SHP77 (cell line): ENCODE measurements around the gene CYP19A1.
"Not testable (repeated sequence)": the region's sequence is repeated elsewhere in the genome, so short reads cannot be mapped to it uniquely, and the experiment has no call there.

Experiments used
- DNase-seq, 2 experiments: peaks; one replicate each; lab custom pipeline; 2025; lab: John Stamatoyannopoulos, UW

The CYP19A1 gene

GRCh38 chr15:51261113-51261512, 77.3 kb downstream of the CYP19A1 start:
- not testable (repeated sequence) for DNase-seq

GRCh38 chr15:51260202-51260601, 78.2 kb downstream of the CYP19A1 start:
- DNase-seq, result no peak

- DNase-seq, result no peak
These were observed 82.9 kb downstream of the CYP19A1 start for GRCh38 chr15:51255533-51255932.

GRCh38 chr15:51253366-51253765, 85.0 kb downstream of the CYP19A1 start:
- no peak for DNase-seq

GRCh38 chr15:51252671-51253070, 85.7 kb downstream of the CYP19A1 start:
- DNase-seq, result no peak

GRCh38 chr15:51251556-51251955, 86.8 kb downstream of the CYP19A1 start:
- DNase-seq, result no peak

- DNase-seq, result no peak
These were observed 88.0 kb downstream of the CYP19A1 start for GRCh38 chr15:51250217-51251011.

GRCh38 chr15:51245628-51246027, 92.8 kb downstream of the CYP19A1 start:
- no peak for DNase-seq

- DNase-seq, result no peak
These were observed 94.0 kb downstream of the CYP19A1 start for GRCh38 chr15:51244423-51244869.

- no peak for DNase-seq
These were observed 94.6 kb downstream of the CYP19A1 start for GRCh38 chr15:51243774-51244173.

- DNase-seq, result no peak
These were observed 98.3 kb downstream of the CYP19A1 start for GRCh38 chr15:51240066-51240465.

- DNase-seq, result no peak
These were observed 100.6 kb downstream of the CYP19A1 start for GRCh38 chr15:51237816-51238215.

- no peak for DNase-seq
These were observed 104.0 kb downstream of the CYP19A1 start for GRCh38 chr15:51234176-51234927.

GRCh38 chr15:51232581-51232980, 105.8 kb downstream of the CYP19A1 start:
- no peak for DNase-seq

- no peak for DNase-seq
These were observed 108.5 kb downstream of the CYP19A1 start for GRCh38 chr15:51229907-51230330.

GRCh38 chr15:51227940-51228732, 110.3 kb downstream of the CYP19A1 start:
- DNase-seq, result peak in 1 of 2 experiments; percentile 7

GRCh38 chr15:51226576-51227210, 111.7 kb downstream of the CYP19A1 start:
- DNase-seq, result no peak

GRCh38 chr15:51224428-51224827, 114.0 kb downstream of the CYP19A1 start:
- no peak for DNase-seq

GRCh38 chr15:51223771-51224229, 114.6 kb downstream of the CYP19A1 start:
- DNase-seq, result no peak

- no peak for DNase-seq
These were observed 120.0 kb downstream of the CYP19A1 start for GRCh38 chr15:51218299-51218938.

GRCh38 chr15:51212909-51213308, 125.5 kb downstream of the CYP19A1 start:
- no peak for DNase-seq
